GM19035 (cell line): Measurements from ENCODE around the gene PTGR3.
"Not testable (repeated sequence)": the region's sequence is repeated elsewhere in the genome, so short reads cannot be mapped to it uniquely, and the experiment has no call there.

Experiments used
- ATAC-seq: cut with Tn5 transposase; IDR thresholded peaks from one replicate; pipeline ENCODE4 v1.9.1; 2021; ENCODE audit not compliant: unreplicated experiment

Gene PTGR3

DNA sequence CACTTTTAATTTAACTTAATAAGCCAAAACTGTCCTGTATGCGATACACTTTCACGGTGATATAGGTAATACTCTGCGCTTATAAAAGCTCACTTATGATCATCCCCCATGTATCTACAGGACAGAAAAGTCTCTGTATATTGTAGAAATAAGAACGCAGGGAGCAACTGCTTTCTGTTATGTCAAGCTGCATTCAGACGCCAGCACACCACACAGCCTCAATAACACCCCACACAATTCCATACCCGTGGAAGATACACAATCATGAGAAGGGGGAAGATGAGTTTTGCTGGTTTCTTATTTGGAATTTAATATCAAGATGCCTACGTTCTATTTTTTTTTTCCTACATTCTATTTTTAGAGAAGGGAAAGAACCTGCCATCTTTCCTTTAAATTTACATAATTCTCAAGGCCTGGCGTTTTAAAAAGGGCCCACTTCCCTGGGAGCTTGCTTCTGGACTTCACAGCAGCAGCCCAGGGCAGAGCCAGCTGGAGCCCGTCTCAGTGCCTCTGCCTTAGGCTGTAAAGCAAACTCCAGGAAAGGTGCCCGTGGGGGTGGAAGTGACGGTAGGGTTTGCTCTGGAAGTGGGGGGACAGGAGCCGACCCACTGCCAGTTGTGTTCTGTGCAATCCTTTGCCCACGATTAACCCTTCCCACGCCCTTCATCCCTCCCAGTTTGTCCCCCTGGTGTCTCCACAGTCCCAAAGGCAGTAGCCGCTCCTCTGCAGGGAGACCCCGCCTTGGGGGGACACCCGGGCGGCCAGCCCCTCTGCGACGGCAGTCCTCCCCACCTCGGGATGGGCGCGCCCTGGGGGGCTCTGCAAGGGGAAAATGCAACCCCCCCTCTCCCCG, 5.3 kb downstream of the PTGR3 start:
- ATAC-seq, result no peak

DNA sequence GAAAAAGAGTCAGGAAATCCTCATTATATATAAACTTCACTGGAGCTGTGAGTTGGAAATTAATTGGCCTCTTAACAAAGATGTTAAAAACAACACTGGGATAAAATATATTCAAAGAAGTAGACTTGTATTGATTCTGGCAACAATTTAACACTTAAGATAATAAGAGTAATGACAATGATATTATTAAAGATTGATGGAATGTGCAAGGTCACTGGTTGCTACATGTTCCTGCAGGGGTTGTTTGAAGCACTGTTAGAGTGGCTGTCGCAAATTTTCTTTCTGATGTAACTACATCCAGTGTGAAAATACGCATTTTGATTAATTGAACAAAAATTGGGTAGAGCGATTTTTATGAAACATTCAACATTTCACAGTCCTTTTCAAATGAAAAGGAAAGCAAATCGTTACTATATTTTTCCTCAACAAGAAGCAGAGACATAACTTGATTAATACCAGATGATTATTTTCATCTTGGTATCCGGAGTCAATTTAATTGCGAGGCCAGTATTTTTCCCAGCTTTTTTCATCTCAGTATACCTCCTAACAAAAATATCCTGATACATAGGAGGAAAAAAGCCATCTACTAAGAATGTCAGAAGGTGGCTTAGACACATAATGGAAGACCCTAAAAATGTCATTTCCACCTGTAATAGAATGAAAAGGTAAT, 6.1 kb downstream of the PTGR3 start:
- no peak for ATAC-seq

DNA sequence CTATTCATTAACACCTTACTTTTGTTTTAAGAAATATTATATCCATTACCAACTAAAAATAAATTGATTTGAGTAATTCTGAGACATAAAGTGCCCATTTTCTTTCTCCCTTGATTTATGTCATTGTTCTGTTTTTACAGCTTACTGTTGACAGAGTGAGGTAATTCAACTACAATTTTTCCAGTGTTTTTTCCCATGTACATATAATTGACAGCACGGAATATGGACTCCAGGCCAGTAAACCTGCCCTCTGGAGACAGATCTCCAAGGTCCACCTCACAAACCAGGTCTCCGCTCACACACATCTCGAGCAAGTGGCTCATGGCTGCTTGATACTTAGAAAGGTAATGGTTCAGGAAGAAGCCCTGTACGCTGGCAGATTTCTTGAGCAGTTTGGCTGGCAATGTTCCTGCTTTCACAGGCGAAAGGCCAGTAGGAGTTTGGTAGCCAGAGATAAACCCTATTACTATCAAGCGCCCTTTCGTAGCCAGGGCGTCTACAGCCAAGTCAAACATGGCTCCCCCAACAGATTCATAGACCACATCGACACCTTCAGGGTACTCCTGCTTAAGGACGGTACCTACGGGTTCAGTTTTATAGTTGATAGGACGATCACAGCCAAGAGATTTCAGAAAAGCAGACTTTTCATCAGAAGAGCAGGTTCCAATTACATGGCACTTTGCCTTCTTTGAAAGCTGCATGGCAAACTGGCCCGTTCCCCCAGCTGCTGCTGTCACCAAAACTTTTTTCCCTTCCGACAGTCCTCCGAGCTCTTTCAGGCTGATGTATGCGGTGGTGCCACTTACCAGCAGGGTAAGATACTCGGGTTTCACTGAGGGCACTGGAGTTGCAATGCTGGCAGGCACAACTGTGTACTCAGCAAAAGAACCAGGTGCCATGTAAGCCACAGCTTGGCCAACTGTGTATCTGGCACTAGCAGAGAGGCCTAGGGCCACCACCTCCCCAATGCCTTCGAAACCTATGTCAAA, 7.4 kb downstream of the PTGR3 start:
- no peak for ATAC-seq

DNA sequence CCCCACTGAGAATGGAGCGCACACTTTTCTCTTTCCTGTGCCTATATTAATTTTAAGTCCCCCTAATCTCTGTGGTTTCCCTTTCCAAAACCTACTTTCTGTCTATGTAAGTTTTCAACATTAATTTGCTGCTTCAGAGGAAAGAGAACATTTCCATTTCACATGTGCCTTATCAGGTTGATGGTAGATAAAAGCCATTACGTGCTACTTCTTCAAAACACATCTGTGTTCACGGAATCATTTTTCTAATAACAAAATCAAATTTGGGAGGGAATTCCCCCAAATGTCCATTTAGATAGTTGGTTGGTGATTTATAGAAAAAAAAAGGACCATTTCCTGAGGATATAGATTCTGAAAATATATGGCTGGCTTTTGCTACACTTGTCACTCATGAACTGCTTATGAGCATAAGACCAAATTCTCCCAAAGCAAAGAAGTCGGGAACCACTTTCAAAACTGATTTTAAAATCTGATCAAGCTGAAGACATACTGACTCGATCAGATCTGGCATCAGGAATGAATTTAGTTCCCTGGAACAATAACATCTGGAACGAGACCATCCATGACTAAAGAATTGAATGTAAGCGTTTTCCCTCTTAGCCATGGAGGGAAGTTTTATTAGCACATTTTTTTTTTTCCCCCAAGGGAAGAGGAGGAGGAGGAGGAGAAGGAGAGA, 8.2 kb downstream of the PTGR3 start:
- no peak for ATAC-seq

DNA sequence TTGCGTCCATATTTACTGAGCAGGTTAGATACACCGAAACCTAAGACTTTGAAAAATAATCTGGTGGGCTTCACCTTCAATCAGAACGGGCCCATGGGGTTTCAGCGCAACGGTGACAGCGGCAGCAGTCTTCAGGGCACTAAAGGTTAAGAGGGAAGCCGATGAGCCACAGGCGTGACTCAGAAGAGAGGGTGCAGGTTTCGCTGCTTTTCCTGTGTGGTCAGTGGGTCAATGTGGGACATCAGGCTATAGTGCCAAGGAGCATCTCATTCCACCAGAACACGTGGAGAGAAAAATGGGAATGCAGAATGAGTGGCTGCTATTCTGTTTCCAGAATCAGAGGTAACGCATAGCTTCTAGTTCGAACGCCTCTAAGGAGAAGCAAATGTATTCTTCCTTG, 8.9 kb downstream of the PTGR3 start:
- ATAC-seq, result no peak

DNA sequence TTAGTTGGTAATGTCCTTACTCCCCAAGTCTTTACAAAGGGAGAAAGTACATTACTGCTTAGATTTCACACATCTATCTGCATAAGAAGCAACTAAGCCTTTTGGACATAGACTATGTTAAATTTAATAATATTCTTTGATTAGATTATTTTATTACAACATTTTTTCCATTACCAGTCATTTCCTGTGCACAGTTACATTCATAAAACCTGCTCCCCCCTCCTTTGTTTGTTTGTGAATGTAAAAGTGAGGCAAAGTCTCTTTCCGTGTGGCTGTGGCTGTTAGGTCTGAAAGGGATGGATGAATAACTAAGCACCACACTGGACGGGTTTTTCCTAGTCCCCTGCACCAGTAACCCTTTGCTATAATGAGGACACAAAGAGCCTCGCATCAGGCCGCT, 9.6 kb downstream of the PTGR3 start:
- ATAC-seq, result no peak

DNA sequence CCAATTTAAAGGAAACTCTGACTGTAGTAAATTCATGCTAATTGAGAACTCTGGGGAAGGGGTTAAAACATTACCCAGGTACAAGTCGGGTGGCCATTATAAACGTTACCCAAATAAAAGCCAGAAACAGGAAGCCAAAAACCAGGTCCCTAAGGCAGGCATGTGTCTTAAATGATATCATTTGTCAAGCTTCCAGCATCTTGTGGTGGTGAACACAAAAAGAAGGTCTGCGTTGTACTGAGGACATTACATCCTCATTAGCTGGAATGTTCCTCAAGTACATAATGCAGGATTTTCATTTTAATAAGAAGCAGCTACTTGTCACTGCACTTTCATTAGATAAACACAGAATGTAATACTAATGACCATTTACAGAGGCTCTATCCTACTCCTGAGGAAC, 10.9 kb downstream of the PTGR3 start:
- no peak for ATAC-seq

DNA sequence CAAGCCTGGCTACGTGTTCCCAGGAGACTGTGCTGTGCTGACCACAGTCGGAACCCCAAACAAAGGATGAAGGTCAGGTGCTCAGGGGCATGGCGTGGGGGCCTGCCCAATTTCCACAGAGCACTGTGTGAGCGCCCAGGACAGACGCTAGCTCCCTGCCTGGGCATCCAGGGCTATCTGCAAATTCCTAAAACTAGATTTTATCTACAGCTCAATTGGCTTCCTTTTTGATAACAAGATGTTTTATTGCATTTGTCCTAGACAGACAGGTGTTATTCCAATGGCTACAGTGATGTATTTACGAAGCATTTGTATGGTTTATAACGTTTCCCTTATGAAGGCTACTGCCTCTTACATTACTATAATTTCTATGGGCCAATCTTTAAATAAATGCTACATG, 16.0 kb downstream of the PTGR3 start:
- ATAC-seq, result no peak

DNA sequence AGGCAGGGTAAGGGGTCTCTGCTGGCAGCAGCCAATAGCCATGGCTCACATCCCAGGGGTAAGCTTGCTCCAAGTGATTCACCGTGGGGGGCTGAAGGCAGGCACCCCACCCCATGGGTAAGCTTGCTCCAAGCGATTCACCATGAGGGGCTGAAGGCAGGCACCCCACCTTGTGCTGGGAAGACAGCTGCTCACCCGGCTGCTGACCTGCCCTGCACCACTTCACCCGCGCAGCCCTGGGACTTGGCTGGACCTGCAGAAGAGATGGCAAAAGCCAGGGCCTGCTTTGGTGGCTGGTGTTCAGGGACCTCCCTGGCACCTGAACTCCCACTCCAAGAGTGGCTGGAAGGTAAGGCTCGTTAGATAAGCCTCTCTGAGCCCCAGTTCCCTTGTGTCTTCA, 19.2 kb downstream of the PTGR3 start:
- ATAC-seq, result no peak

DNA sequence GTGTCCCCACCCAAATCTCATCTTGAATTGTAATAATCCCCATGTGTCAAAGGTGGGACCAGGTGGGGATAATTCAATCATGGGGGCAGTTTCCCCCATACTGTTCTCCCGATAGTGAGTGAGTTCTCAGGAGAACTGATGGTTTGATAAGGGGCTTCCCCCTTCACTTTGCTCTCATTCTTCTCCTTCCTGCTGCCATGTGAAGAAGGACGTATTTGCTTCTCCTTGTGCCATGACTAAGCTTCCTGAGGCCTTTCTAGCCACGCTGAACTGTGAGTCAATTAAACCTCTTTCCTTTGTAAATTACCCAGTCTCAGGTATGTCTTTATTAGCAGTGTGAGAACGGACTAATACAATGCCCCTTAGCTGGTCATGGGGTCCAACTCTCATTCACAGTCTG, 21.2 kb downstream of the PTGR3 start:
- not testable (repeated sequence) for ATAC-seq

DNA sequence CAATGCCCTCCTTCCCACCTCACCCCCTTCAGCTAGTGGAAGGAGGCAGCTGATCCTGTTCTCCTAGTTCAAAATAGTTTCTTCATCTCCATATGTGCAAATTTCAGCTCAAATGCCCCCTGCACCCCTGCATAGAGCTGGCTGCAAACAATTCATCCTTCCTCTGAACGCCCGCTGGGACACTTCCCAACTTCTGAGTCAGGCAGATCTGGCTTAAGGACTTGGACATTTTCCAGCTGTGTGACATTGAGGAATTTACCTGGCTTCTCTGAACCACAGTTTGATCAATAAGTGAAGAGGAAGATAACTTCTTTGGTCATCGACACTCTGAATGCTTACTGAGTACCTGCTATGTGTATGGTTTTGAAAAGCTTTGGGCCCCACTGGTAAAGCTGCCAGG, 23.5 kb downstream of the PTGR3 start:
- no peak for ATAC-seq

DNA sequence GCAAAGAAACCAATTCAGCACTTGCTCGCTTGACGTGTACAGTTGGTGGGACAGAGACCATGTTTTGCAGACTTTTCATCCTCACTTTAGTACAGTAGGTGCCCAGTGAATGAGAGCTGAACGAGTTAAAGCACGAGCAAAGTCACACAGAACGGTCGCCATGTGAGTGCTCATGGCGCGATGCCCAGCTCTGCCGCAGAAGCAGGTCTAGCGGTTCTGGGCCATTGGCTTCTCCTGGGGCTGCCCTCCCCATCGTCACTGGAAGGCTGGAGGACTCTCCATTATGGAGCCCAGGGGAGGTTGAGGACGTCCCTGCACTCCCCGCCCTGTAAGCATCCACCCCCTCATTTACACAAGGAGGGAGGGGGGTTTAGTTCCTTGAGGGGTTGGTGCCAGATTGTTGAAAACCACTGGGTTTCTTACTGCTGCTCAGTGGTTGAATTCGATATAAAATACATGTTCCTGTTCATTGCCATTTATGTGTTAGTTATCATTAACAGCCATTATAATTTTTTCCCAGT, 24.9 kb downstream of the PTGR3 start:
- ATAC-seq, result no peak

DNA sequence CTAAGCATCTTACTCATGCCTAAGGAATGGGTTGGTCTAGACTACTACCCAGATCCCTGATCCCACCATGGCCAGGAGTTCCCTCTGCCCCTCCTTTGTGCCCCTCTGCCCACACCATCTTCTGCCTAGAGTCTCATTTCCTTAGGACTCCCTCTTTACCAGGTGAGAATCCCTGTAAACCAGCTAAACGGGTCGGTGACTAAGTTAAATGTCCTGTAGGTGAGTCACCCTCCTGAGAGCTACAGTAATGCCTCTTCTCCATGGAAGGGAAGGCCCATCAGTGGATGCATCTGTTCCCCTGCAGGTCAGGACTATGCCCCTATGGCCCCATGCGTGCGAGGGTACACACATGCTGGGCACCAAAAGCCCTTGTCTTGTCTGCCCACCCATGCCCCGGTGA, 25.4 kb downstream of the PTGR3 start:
- ATAC-seq, result no peak

DNA sequence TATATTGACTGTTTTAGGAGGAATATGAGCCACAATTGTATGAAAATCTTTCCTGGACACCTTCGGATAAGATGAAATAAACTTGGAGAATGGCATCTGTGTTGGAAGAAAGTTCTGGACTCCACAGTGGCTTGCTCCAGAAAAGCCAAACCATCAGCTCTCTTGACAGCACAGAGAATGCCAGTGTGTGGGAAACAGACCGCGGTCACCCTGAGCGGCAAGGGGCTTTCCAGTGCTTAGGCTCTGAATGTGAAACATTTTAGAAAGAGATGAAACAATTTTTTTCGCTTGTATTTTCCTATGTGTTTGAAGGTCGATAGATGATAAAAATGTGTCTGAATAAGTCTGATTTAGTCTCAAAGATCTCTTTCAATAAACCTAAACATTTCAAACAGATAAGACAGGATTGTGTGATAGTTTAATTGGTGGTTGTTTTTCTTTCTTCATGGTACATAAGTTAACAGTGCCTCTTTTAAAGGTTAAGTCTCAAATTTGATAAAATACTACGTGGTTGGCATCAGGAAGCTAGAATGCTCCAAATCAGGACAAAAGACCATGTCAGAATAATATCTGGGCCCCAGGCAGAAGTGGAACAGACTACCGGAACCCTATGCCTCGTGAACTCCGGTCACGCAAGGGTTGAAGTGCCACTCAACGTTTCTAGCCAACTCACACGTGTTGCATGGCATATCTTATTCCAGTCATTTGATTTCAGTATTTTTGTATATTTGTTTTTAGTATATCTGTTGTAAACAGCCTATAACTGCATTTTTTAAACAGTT, 28.9 kb downstream of the PTGR3 start:
- no peak for ATAC-seq

DNA sequence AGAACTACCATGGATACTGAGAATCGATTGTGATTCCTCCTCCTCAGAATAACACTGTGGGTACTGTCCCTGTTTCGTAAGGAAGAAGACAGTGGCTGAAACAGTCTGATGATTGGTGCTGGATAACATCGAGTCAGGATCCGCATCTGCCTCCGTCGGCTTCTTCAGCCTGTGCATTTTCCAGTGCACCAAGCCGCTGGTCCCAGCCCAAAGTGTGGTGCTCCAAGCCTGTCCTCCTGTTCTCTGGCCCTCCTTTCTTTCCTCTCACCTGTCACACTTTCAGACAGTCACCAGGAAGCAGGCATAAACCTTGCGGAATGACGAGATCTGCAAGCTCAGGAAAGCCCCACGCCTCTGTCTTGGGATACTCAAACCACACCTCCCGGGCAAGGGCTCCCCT, 30.6 kb downstream of the PTGR3 start:
- ATAC-seq, result no peak

DNA sequence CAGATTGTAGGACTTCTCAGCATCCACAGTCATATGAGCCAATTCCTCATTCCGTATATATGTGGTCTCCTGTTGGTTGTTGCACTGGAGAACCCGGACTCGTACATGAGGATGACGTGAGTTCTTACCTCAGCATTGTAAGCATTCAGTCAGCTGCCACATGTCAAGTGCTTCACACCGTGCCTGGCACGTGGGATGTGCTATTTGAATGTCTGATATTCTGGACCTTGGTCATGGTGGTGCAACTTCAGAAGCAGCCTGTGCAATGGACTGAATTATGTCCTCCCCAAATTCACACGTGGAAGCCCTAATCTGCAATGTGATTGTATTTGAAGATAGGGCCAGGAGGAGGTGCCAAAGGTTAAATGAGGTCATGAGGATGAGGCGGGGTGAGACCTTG, 32.1 kb downstream of the PTGR3 start:
- no peak for ATAC-seq

DNA sequence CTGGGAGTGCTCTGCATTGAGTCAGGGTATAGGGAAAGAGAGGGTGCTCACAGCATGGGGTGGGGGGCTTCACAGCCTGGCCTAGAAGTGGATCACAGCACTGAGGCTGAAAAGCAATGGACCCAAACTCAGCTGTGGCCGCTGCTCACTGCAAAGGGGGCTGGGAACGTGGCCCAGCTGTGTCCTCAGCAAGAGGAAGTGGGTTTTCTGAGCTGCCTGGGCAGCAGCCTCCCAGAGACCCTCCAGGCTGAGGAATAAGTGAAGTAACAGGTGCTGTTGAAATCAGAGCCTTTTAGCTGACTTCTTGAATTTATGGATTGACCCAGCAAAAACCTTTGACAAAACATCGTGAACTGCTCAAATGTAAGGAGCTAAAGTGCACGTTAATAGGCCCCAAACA, 35.2 kb downstream of the PTGR3 start:
- no peak for ATAC-seq

DNA sequence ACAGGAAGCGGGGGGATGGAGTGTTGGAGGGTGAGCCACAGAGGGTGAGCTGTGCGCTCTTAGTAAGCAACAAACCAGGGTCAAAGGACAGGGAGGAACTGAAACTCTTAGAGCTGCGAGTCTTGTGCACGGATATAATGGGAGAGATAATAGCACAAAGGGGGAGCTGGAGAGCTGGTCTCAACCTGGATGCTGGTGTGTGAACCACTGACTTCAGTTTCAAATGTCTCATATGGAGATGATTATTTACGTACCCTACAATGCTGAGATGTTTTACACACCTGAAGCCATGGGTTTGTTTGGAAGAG, 35.9 kb downstream of the PTGR3 start:
- peak; percentile 98 for ATAC-seq

DNA sequence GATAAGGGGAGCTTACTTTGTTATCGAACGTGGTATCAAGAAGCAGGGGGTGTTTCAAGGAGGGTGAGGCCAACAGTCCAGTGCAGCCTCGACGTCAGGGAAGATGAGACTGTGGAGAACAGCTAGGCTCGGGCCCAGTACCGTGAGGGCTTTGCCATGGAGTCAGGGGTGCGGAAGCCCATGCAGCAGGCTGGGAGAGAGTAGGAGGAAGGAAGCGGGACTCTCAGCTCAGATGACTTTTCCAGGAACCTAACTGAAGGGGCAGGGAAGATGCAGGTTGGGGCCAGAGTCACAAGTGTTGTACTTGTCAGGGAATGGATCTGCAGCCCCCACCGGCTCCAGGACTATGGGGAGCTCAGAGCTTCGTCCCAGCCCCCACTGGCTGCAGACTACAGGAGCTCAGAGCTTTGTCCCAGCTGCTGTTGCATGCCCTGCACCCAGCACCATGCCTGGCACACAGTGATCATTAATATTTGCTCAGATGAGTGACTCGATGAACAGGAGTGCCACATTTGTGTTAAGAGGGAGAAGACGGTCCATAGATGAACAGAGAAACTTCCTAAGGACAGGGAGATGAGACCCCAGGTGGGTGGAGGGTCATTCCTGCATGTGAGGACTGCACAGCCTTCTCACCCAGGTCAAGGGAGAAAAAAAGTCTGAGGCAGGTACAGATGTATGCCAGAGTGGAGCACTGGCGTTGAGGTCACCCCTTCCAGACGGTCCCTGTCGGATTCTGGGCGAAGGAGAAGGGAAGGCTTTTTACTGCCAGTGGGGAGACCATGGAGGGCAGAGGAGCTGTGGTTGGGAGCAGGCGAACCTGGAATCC, 36.4 kb downstream of the PTGR3 start:
- ATAC-seq, result peak; percentile 24
